IMR-90 (cell line): Measurements from ENCODE around the gene IQCB1. TPM values are rescaled to one million over a fixed set of nuclear protein-coding genes. Genes with fewer than 3 reads are reported as not detected.

Source experiments
- ATAC-seq: fragments of 200-7000 bp; cut with Tn5 transposase; 2 replicates; pipeline ENCODE4 v1.9.1; 2020; ENCODE audit warnings: low read depth, mild to moderate bottlenecking, moderate library complexity
- BruUV-seq: library from RNA; stranded (reverse); fragments of 400-500 nt; replicated peaks from 2 replicates; lab custom pipeline; 2021; lab: Mats Ljungman, UMichigan
- CTCF ChIA-PET: fragments of 300-600 bp; formaldehyde crosslinking; extraction: SDS; loops from one replicate; lab custom pipeline; 2021; ENCODE audit warnings: antibody characterized with exemption; lab: Yijun Ruan, JAX
- POLR2A ChIA-PET: fragments of 300-600 bp; sonication (Branson Sonifier 250); formaldehyde crosslinking; loops from one replicate; lab custom pipeline; 2022; ENCODE audit warnings: antibody characterized with exemption; ENCODE audit not compliant: unreplicated experiment; lab: Charles Lee
- DNase-seq: peaks from one replicate; pipeline ENCODE4 v3.0.0; 2013
- H2AFZ ChIP-seq: replicated peaks from 2 replicates; pipeline ENCODE3; 2013; ENCODE audit warnings: low read length, mild to moderate bottlenecking; ENCODE audit not compliant: poor library complexity
- H2AK5ac ChIP-seq: 2 replicates; pipeline ENCODE4 v1.6.1; 2013; ENCODE audit warnings: low read depth, low read length, inconsistent platforms
- H2AK9ac ChIP-seq: replicated peaks from 2 replicates; pipeline ENCODE3; 2013; ENCODE audit warnings: mild to moderate bottlenecking, low read depth, low read length, moderate library complexity; ENCODE audit not compliant: poor library complexity
- H2BK120ac ChIP-seq: 2 replicates; pipeline ENCODE4 v1.6.1; 2013; ENCODE audit warnings: low read depth, low read length, inconsistent platforms
- H2BK15ac ChIP-seq: 3 replicates; pipeline ENCODE4 v1.6.1; 2013; ENCODE audit warnings: low read depth, low read length, inconsistent platforms
- H2BK20ac ChIP-seq: 2 replicates; pipeline ENCODE4 v1.6.1; 2013; ENCODE audit warnings: low read depth, mild to moderate bottlenecking, inconsistent platforms, low read length, moderate library complexity
- H2BK5ac ChIP-seq: 2 replicates; pipeline ENCODE4 v1.6.1; 2013; ENCODE audit warnings: mild to moderate bottlenecking, low read depth, low read length, inconsistent platforms; ENCODE audit not compliant: poor library complexity, severe bottlenecking
- H3K14ac ChIP-seq: replicated peaks from 2 replicates; pipeline ENCODE4 v1.6.1; 2013; ENCODE audit warnings: low read depth, low read length, inconsistent platforms
- H3K18ac ChIP-seq: 2 replicates; pipeline ENCODE4 v1.6.1; 2013; ENCODE audit warnings: low read depth, low read length, control low read depth
- H3K23ac ChIP-seq: 2 replicates; pipeline ENCODE4 v1.6.1; 2013; ENCODE audit warnings: low read depth, low read length, inconsistent platforms
- H3K27ac ChIP-seq: 2 replicates; pipeline ENCODE4 v1.5.1; 2013; ENCODE audit warnings: mild to moderate bottlenecking, control low read depth, low read length; ENCODE audit not compliant: insufficient read depth
- H3K27me3 ChIP-seq: 2 replicates; pipeline ENCODE4 v1.6.1; 2013; ENCODE audit warnings: low read length; ENCODE audit not compliant: control insufficient read depth, insufficient read depth
- H3K36me3 ChIP-seq: 2 replicates; pipeline ENCODE4 v1.6.1; 2013; ENCODE audit warnings: low read length, mixed read lengths; ENCODE audit not compliant: control insufficient read depth, insufficient read depth
- H3K4ac ChIP-seq: 2 replicates; pipeline ENCODE4 v1.6.1; 2013; ENCODE audit warnings: low read depth, low read length, inconsistent platforms
- H3K4me1 ChIP-seq: 2 replicates; pipeline ENCODE4 v1.6.1; 2013; ENCODE audit warnings: low read length, mixed read lengths; ENCODE audit not compliant: control insufficient read depth, insufficient read depth
- H3K4me2 ChIP-seq: 2 replicates; pipeline ENCODE4 v1.6.1; 2013; ENCODE audit warnings: low read depth, mild to moderate bottlenecking, control low read depth, low read length, moderate library complexity
- H3K4me3 ChIP-seq: 2 replicates; pipeline ENCODE4 v1.5.1; 2013; ENCODE audit warnings: low read depth, mild to moderate bottlenecking, control low read depth, low read length, moderate library complexity; ENCODE audit not compliant: insufficient read depth
- H3K56ac ChIP-seq: 2 replicates; pipeline ENCODE4 v1.6.1; 2013; ENCODE audit warnings: low read length, inconsistent platforms; ENCODE audit not compliant: insufficient read depth; ENCODE audit errors: extremely low read depth
- H3K79me1 ChIP-seq, 2 experiments: 2 replicates each; pipeline ENCODE4 v1.6.1; 2013; ENCODE audit warnings: low read length in 2 of 2, inconsistent platforms in 1 of 2, low read depth in 1 of 2
- H3K9ac ChIP-seq: 2 replicates; pipeline ENCODE4 v1.6.1; 2013; ENCODE audit warnings: low read depth, low read length, control low read depth
- H3K9me1 ChIP-seq: 2 replicates; pipeline ENCODE4 v1.6.1; 2013; ENCODE audit warnings: low read length, inconsistent platforms; ENCODE audit not compliant: insufficient read depth
- H3K9me3 ChIP-seq: 2 replicates; pipeline ENCODE4 v1.6.1; 2013; ENCODE audit warnings: low read length; ENCODE audit not compliant: control insufficient read depth, insufficient read depth
- H4K20me1 ChIP-seq: 2 replicates; pipeline ENCODE4 v1.6.1; 2013; ENCODE audit warnings: low read length, inconsistent platforms; ENCODE audit not compliant: insufficient read depth
- H4K5ac ChIP-seq: 2 replicates; pipeline ENCODE4 v1.6.1; 2013; ENCODE audit warnings: mild to moderate bottlenecking, low read depth, low read length, control low read depth
- H4K8ac ChIP-seq, 2 experiments: 2 replicates each; pipeline ENCODE4 v1.6.1; 2013; ENCODE audit warnings: low read depth in 2 of 2, low read length in 2 of 2, control low read depth in 1 of 2, inconsistent platforms in 1 of 2
- H4K91ac ChIP-seq: 2 replicates; pipeline ENCODE4 v1.6.1; 2013; ENCODE audit warnings: low read depth, low read length, inconsistent platforms; ENCODE audit not compliant: insufficient read depth
- BHLHE40 ChIP-seq: fragments of 150-350 bp; IDR thresholded peaks from 2 replicates; pipeline ENCODE4 v1.6.1; 2016; ENCODE audit warnings: mild to moderate bottlenecking, low read depth, low read length
- CEBPB ChIP-seq: IDR thresholded peaks from 2 replicates; pipeline ENCODE4 v1.6.1; 2012; ENCODE audit warnings: low read depth, low read length, improper control_type of control experiment
- CHD1 ChIP-seq: IDR thresholded peaks from 2 replicates; pipeline ENCODE4 v1.6.1; 2012; ENCODE audit warnings: low read depth, low read length, improper control_type of control experiment
- FOS ChIP-seq: fragments of 150-350 bp; IDR thresholded peaks from 2 replicates; pipeline ENCODE4 v1.6.1; 2016; ENCODE audit warnings: low read depth, low read length
- MAFK ChIP-seq: IDR thresholded peaks from 2 replicates; pipeline ENCODE4 v1.6.1; 2012; ENCODE audit warnings: low read depth, low read length, improper control_type of control experiment
- MAZ ChIP-seq: IDR thresholded peaks from 2 replicates; pipeline ENCODE4 v1.6.1; 2012; ENCODE audit warnings: low read depth, mild to moderate bottlenecking, low read length, improper control_type of control experiment, moderate library complexity, borderline replicate concordance
- MXI1 ChIP-seq: IDR thresholded peaks from 2 replicates; pipeline ENCODE4 v1.6.1; 2012; ENCODE audit warnings: low read depth, mild to moderate bottlenecking, low read length, moderate library complexity, borderline replicate concordance
- NFE2L2 ChIP-seq: fragments of 150-350 bp; IDR thresholded peaks from 2 replicates; pipeline ENCODE4 v1.6.1; 2016; ENCODE audit warnings: low read depth, mild to moderate bottlenecking, low read length
- POLR2A ChIP-seq: IDR thresholded peaks from 2 replicates; pipeline ENCODE4 v1.6.1; 2012; ENCODE audit warnings: mild to moderate bottlenecking, low read depth, low read length
- RAD21 ChIP-seq: IDR thresholded peaks from 2 replicates; pipeline ENCODE4 v1.6.1; 2012; ENCODE audit warnings: low read length, improper control_type of control experiment
- RCOR1 ChIP-seq: IDR thresholded peaks from 2 replicates; pipeline ENCODE4 v1.6.1; 2012; ENCODE audit warnings: mild to moderate bottlenecking, low read length, improper control_type of control experiment; ENCODE audit not compliant: insufficient replicate concordance
- RFX5 ChIP-seq: IDR thresholded peaks from 2 replicates; pipeline ENCODE4 v1.8.0; 2012; ENCODE audit warnings: low read depth, mild to moderate bottlenecking, low read length, moderate library complexity
- SMC3 ChIP-seq: fragments of 150-350 bp; IDR thresholded peaks from 2 replicates; pipeline ENCODE4 v1.6.1; 2016; ENCODE audit warnings: low read depth, mild to moderate bottlenecking, antibody characterized with exemption, low read length, moderate library complexity
- WGBS, 2 experiments: methylation state at CpG; one replicate each; pipeline versions ENCODE4 v1.1.5 to v1.1.7; 2013; ENCODE audit warnings: missing lambda C conversion rate in 2 of 2; ENCODE audit not compliant: insufficient read length in 1 of 2; ENCODE audit errors: extremely low coverage in 2 of 2; 5-methylcytosine and 5-hydroxymethylcytosine counted together
- dilution Hi-C: fragments of 300-500 bp; cut with HindIII; formaldehyde crosslinking; loops from one replicate; pipeline ENCODE4 v1.14.3; 2018; ENCODE audit warnings: low sequenced_read_pairs; ENCODE audit not compliant: unreplicated experiment
- in situ Hi-C: fragments of 300-500 bp; cut with MboI; formaldehyde crosslinking; loops from 3 replicates; pipeline ENCODE4 v1.14.3; 2019; ENCODE audit warnings: low sequenced_read_pairs, inconsistent platforms, mixed read lengths
- intact Hi-C: fragments of 100-400 bp; cut with micrococcal nuclease; formaldehyde crosslinking; loops from 2 replicates; pipeline ENCODE4 v1.10.0; 2022
- polyA plus RNA-seq, 3 experiments: library from polyadenylated mRNA; depleted of rRNA; stranded (reverse); fragments of >200 nt; gene quantifications; 2 replicates each; pipeline ENCODE4 v1.2.3, GENCODE V29; 2012; ENCODE audit warnings: low replicate concordance in 1 of 3
- total RNA-seq: library from RNA; depleted of rRNA; stranded (reverse); fragments of >200 nt; gene quantifications from 2 replicates; pipeline ENCODE4 v1.2.3, GENCODE V29; 2012
- TF ChIP-seq, protein P1 (sequence below): fragments of 150-350 bp; IDR thresholded peaks from 2 replicates; pipeline ENCODE4 v1.6.1; 2016; ENCODE audit warnings: low read depth, mild to moderate bottlenecking, low read length, moderate library complexity, borderline replicate concordance
- TF ChIP-seq, protein P2 (sequence below): fragments of 150-350 bp; IDR thresholded peaks from 2 replicates; pipeline ENCODE4 v1.6.1; 2017; ENCODE audit warnings: mild to moderate bottlenecking, antibody characterized with exemption, low read length, low read depth
- TF ChIP-seq, protein P3 (sequence below): conservative IDR thresholded peaks from 2 replicates; pipeline ENCODE4 v1.5.1; 2012; ENCODE audit warnings: mild to moderate bottlenecking, low read depth, low read length, improper control_type of control experiment

IQCB1 gene
- total and polyA plus RNA-seq, 2 of the 4 experiments (the other 2 are of a cell fraction): 13.5 to 18.3 TPM

DNA sequence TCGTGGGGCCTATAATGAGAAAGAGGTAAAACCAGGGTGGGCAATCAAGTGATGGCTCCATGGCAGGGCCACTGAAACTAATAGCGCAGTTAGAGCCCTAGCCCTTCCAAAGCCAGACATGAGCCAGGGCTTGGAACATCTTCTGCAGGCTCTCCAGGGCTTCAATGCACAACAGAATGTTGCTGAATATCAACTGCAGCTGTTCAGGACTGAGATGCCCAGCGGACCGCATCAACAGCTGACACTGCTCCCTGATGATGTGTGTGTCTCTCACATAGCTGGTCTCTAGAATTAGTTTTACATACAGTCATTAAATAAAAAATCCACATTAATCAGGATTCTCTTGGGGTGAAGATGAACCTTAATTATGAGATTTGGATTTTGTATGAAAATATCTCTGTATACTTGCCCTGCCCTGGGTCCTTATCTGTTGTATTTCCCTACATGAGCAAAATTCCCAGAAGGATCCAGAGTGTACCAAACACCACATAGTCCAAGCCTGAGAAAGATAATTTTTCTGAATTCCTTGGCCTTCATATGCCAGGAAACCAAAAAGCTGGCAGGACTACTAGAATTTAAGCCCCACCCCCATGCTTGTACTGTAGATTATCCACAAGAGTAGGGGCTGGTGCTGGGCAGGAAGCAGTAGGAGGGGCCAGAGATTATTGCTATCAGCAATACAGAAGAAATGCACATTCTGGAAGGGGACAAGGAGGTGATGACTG lies 77.6 kb downstream of the IQCB1 start:
- 0% methylated on average over 1 of the region's 4 CpGs; no CpG with 5 or more reads in 1 of the 2 experiments for WGBS, 2 experiments
- Histone ChIP-seq H3K14ac (no peak overlapping the region), H3K36me3 (no peaks in the 10 kb centered on the region), H3K4ac (no peak overlapping the region), H3K27ac (no peak overlapping the region), H3K4me3 (no peak overlapping the region), H3K23ac (no peak overlapping the region), H3K18ac (no peak overlapping the region), H3K56ac (no peak overlapping the region), H3K9me3 (no peaks in the 10 kb centered on the region), H3K9me1 (no peaks in the 10 kb centered on the region), H3K4me1 (no peaks in the 10 kb centered on the region), H2BK20ac (no peak overlapping the region), H4K5ac (no peak overlapping the region), H2AK5ac (no peak overlapping the region), H2BK120ac (no peak overlapping the region), H3K27me3 (peaks cover 3% of the 10 kb centered on the region), H4K20me1 (no peaks in the 10 kb centered on the region), H2AK9ac (no peak overlapping the region), H3K4me2 (no peak overlapping the region), H2AFZ (no peak overlapping the region), H2BK5ac (no peak overlapping the region), H2BK15ac (no peak overlapping the region), H3K9ac (no peak overlapping the region), H4K91ac (no peak overlapping the region), H3K79me1 (no peaks in the 10 kb centered on the region), H4K8ac (no peak overlapping the region)
- dilution Hi-C loops: no loop called here
- ChIA-PET CTCF (no interaction called here), POLR2A (no interaction called here)
- in situ Hi-C loops: no loop called here
- TF ChIP-seq, protein P1, sequence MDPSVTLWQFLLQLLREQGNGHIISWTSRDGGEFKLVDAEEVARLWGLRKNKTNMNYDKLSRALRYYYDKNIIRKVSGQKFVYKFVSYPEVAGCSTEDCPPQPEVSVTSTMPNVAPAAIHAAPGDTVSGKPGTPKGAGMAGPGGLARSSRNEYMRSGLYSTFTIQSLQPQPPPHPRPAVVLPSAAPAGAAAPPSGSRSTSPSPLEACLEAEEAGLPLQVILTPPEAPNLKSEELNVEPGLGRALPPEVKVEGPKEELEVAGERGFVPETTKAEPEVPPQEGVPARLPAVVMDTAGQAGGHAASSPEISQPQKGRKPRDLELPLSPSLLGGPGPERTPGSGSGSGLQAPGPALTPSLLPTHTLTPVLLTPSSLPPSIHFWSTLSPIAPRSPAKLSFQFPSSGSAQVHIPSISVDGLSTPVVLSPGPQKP: no peak
- TF ChIP-seq FOS (no peak), MXI1 (no peak), CEBPB (no peak), SMC3 (no peak), CHD1 (no peak), POLR2A (no peak), MAFK (no peak), MAZ (no peak), RFX5 (no peak), RCOR1 (no peak), RAD21 (no peak), BHLHE40 (no peak), NFE2L2 (no peak)
- TF ChIP-seq, protein P2, sequence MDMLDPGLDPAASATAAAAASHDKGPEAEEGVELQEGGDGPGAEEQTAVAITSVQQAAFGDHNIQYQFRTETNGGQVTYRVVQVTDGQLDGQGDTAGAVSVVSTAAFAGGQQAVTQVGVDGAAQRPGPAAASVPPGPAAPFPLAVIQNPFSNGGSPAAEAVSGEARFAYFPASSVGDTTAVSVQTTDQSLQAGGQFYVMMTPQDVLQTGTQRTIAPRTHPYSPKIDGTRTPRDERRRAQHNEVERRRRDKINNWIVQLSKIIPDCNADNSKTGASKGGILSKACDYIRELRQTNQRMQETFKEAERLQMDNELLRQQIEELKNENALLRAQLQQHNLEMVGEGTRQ: no peak
- TF ChIP-seq, protein P3, sequence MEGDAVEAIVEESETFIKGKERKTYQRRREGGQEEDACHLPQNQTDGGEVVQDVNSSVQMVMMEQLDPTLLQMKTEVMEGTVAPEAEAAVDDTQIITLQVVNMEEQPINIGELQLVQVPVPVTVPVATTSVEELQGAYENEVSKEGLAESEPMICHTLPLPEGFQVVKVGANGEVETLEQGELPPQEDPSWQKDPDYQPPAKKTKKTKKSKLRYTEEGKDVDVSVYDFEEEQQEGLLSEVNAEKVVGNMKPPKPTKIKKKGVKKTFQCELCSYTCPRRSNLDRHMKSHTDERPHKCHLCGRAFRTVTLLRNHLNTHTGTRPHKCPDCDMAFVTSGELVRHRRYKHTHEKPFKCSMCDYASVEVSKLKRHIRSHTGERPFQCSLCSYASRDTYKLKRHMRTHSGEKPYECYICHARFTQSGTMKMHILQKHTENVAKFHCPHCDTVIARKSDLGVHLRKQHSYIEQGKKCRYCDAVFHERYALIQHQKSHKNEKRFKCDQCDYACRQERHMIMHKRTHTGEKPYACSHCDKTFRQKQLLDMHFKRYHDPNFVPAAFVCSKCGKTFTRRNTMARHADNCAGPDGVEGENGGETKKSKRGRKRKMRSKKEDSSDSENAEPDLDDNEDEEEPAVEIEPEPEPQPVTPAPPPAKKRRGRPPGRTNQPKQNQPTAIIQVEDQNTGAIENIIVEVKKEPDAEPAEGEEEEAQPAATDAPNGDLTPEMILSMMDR: no peak
- no TSS peak for BruUV-seq
- intact Hi-C loops: no loop called here
- ATAC-seq: no peak
- DNase-seq: no peak
